Ovary (tissue), 9 donors: Measurements from ENCODE around the gene DLX1. TPM values are rescaled to one million over a fixed set of nuclear protein-coding genes. Genes with fewer than 3 reads are reported as not detected.

Source experiments
- DNase-seq, 5 donors: peaks; one replicate each; pipeline ENCODE4 v3.0.0-alpha.2; 2019 to 2020
- H3K27ac ChIP-seq, 2 donors: fragments of 200-600 bp; one replicate each; pipeline versions ENCODE4 v1.5.1 to v1.8.0; 2019 to 2022
- H3K27me3 ChIP-seq: fragments of 200-600 bp; one replicate; pipeline ENCODE4 v1.8.0; 2022
- H3K36me3 ChIP-seq: fragments of 200-600 bp; sonication (generic); one replicate; pipeline ENCODE4 v1.5.1; 2019
- H3K4me1 ChIP-seq: one replicate; pipeline ENCODE4 v1.8.1; 2013; ENCODE audit warnings: mild to moderate bottlenecking, moderate library complexity; ENCODE audit not compliant: insufficient read depth
- H3K4me3 ChIP-seq: fragments of 200-600 bp; sonication (generic); one replicate; pipeline ENCODE4 v1.5.1; 2017
- H3K9me3 ChIP-seq, 2 donors: fragments of 200-600 bp in 1 of 2; sonication (generic) in 1 of 2; one replicate each; pipeline versions ENCODE4 v1.5.1 to v1.8.1; 2013 to 2019; ENCODE audit warnings: mild to moderate bottlenecking in 1 of 2, moderate library complexity in 1 of 2
- CTCF ChIP-seq, 3 donors: fragments of 450-650 bp in 2 of 3; fragments of 200-600 bp in 1 of 3; IDR thresholded peaks; one replicate each; pipeline versions ENCODE4 v1.5.1 to v1.8.0; 2016 to 2022; ENCODE audit warnings: antibody characterized with exemption in 3 of 3, mild to moderate bottlenecking in 1 of 3
- EP300 ChIP-seq: sonication (generic); formaldehyde crosslinking; IDR thresholded peaks from one replicate; pipeline ENCODE4 v1.6.1; 2017; ENCODE audit warnings: antibody characterized with exemption
- POLR2A ChIP-seq: fragments of 450-650 bp; IDR thresholded peaks from one replicate; pipeline ENCODE4 v1.6.1; 2017; ENCODE audit warnings: antibody characterized with exemption, mild to moderate bottlenecking, moderate library complexity
- WGBS, 3 donors: extraction: QIAGEN DNeasy Blood & Tissue Kit in 1 of 3; methylation state at CpG; one replicate each; pipeline versions ENCODE4 v1.1.5 to v1.1.7; 2013 to 2017; 5-methylcytosine and 5-hydroxymethylcytosine counted together
- intact Hi-C, 4 donors: fragments of 100-400 bp; cut with DNase I; formaldehyde crosslinking; loops; one replicate each; pipeline versions ENCODE4 v1.11.0 to v1.15.1; 2022 to 2023
- polyA plus RNA-seq, 2 donors: library from polyadenylated mRNA; stranded (reverse); fragments of 200-250 nt in 1 of 2; fragments of 350-450 nt in 1 of 2; fragmentation: Illumina TruSeq in 1 of 2; extraction: RNeasy Lipid Tissue Mini Kit (QIAGEN cat#74804) in 1 of 2; gene quantifications; one replicate each; pipeline ENCODE4 v1.2.3, GENCODE V29; 2013 to 2014
- total RNA-seq, 7 donors: library from RNA; depleted of rRNA in 2 of 7; stranded (reverse); fragments of >200 nt in 2 of 7; fragmentation: NEBNext Ultra II Directional in 3 of 7; extraction: Animal tissue kit (Norgen Biotek cat#: 25700) in 3 of 7; gene quantifications; one replicate each; pipeline versions ENCODE4 v1.1.0 to v1.2.4, GENCODE V29; 2016 to 2023
- donor health status: DM: no; HTN: no; CAD: no; lungs with moderate emphysema.
- donor health status: DM: no; HTN: no; CAD: no.
- donor health status: Bipolar disorder and iron deficiency.
- donor health status: DM: yes; HTN: yes; CAD: no.
- donor health status: DM: no; HTN: no; CAD: no.
- donor health status: DM: yes; HTN: yes; CAD: no.

The DLX1 gene
- total and polyA plus RNA-seq, 9 donors, result 0.07 to 0.20 (median 0.17) TPM; not detected in 5

GRCh38 chr2:172088245-172089004 is 3.1 kb downstream of the DLX1 start:
- Histone ChIP-seq H3K9me3 (no peaks in the 10 kb centered on the region), H3K27ac (no peak overlapping the region), H3K36me3 (no peaks in the 10 kb centered on the region), H3K4me1 (peaks cover 6% of the 10 kb centered on the region), H3K27me3 (peaks cover 51% of the 10 kb centered on the region), H3K4me3 (no peak overlapping the region)
- TF ChIP-seq EP300, result no peak
- no peak for TF ChIP-seq POLR2A
- no peak for TF ChIP-seq CTCF (IDR thresholded peaks at IDR 0.05)
- intact Hi-C loops, result loop anchor here in 2 of 4 donors (10.0 kb wide), 1 partner anchor 164 kb away; the partner anchor contains the start of gene HAT1 (in 2 of the 2)
- WGBS, 3 donors, result 14 to 24% (median 17%) methylated on average over 37 of the region's 37 CpGs
- DNase-seq, result peak in 1 of 5 donors; percentile 17

GRCh38 chr2:172089005-172089504 is 3.7 kb downstream of the DLX1 start:
- H3K9me3 ChIP-seq, result no peaks in the 10 kb centered on the region
- WGBS, 3 donors, result 21 to 33% (median 27%) methylated on average over 10 of the region's 10 CpGs
- no peak overlapping the region for H3K4me3 ChIP-seq
- no peak overlapping the region for H3K27ac ChIP-seq
- DNase-seq, result no peak
- no peaks in the 10 kb centered on the region for H3K36me3 ChIP-seq
- H3K27me3 ChIP-seq, result peaks cover 45% of the 10 kb centered on the region
- TF ChIP-seq CTCF (IDR thresholded peaks at IDR 0.05) (no peak), POLR2A (no peak), EP300 (no peak)
- peaks cover 6% of the 10 kb centered on the region for H3K4me1 ChIP-seq
- intact Hi-C loops, result loop anchor here in 2 of 4 donors (10.0 kb wide), 1 partner anchor 164 kb away; the partner anchor contains the start of gene HAT1 (in 2 of the 2)

GRCh38 chr2:172089633-172090032 is 4.3 kb downstream of the DLX1 start:
- H3K4me1 ChIP-seq, result peaks cover 2% of the 10 kb centered on the region
- no peaks in the 10 kb centered on the region for H3K9me3 ChIP-seq
- WGBS, 3 donors, result 25 to 28% (median 28%) methylated on average over 7 of the region's 7 CpGs
- no peak overlapping the region for H3K27ac ChIP-seq
- no peaks in the 10 kb centered on the region for H3K36me3 ChIP-seq
- no peak for DNase-seq
- no peak overlapping the region for H3K4me3 ChIP-seq
- no peak for TF ChIP-seq CTCF (IDR thresholded peaks at IDR 0.05)
- no peak for TF ChIP-seq EP300
- TF ChIP-seq POLR2A, result no peak
- H3K27me3 ChIP-seq, result peaks cover 40% of the 10 kb centered on the region
- intact Hi-C loops, result loop anchor here in 2 of 4 donors (10.0 kb wide), 2 partner anchors 165 to 395 kb away; partner anchors contain the start of gene HAT1 (in 2 of the 2)

GRCh38 chr2:172090044-172090961 is 5.0 kb downstream of the DLX1 start:
- no peak for DNase-seq
- WGBS, 3 donors, result 7 to 13% (median 11%) methylated on average over 38 to 39 of the region's 39 CpGs
- no peak overlapping the region for H3K27ac ChIP-seq
- no peak overlapping the region for H3K4me3 ChIP-seq
- intact Hi-C loops, result loop anchor here in 1 of 4 donors (10.0 kb wide), 1 partner anchor 396 kb away; no protein-coding TSS in a partner anchor
- H3K9me3 ChIP-seq, result no peaks in the 10 kb centered on the region
- H3K36me3 ChIP-seq, result no peaks in the 10 kb centered on the region
- peaks cover 37% of the 10 kb centered on the region for H3K27me3 ChIP-seq
- peaks cover 3% of the 10 kb centered on the region for H3K4me1 ChIP-seq
- TF ChIP-seq EP300 (no peak), CTCF (IDR thresholded peaks at IDR 0.05) (no peak), POLR2A (no peak)
